K562 (cell line): ENCODE data around the gene MTX3. TPM values are rescaled to one million over a fixed set of nuclear protein-coding genes. Genes with fewer than 3 reads are reported as not detected.

Source experiments
- E2F6 ChIP-seq, 2 experiments: IDR thresholded peaks; 2 replicates each; pipeline ENCODE4 v1.6.1; 2011; ENCODE audit warnings: borderline replicate concordance in 1 of 2, control low read depth in 1 of 2, low read depth in 1 of 2, low read length in 1 of 2, mild to moderate bottlenecking in 1 of 2, mixed read lengths in 1 of 2, moderate library complexity in 1 of 2; ENCODE audit not compliant: insufficient read depth in 1 of 2, insufficient read length in 1 of 2, poor library complexity in 1 of 2, severe bottlenecking in 1 of 2; ENCODE audit errors: extremely low read depth in 1 of 2
- HOMEZ ChIP-seq: fragments of 250-450 bp; sonication (Bioruptor Pico); IDR thresholded peaks from 2 replicates; pipeline ENCODE4 v1.4.0; 2020; ENCODE audit warnings: mild to moderate bottlenecking, moderate library complexity
- IFI16 ChIP-seq: fragments of 250-450 bp; sonication (Bioruptor Pico); IDR thresholded peaks from 2 replicates; pipeline ENCODE4 v2.1.2; 2022; ENCODE audit warnings: mild to moderate bottlenecking, inconsistent platforms
- KLF1 ChIP-seq: fragments of 450-650 bp; IDR thresholded peaks from 2 replicates; pipeline ENCODE4 v1.6.1; 2016; ENCODE audit warnings: missing genetic modification characterization, missing compliant biosample characterization
- NCOR1 ChIP-seq: fragments of 450-650 bp; IDR thresholded peaks from 2 replicates; pipeline ENCODE4 v1.6.1; 2016; ENCODE audit warnings: mild to moderate bottlenecking, moderate library complexity
- RCOR1 ChIP-seq, 2 experiments: IDR thresholded peaks; 2 replicates each; pipeline ENCODE4 v1.6.1; 2012; ENCODE audit warnings: low read depth in 2 of 2, low read length in 2 of 2, borderline replicate concordance in 1 of 2, improper control_type of control experiment in 1 of 2
- SMAD4 ChIP-seq: fragments of 250-450 bp; sonication (Bioruptor Pico); conservative IDR thresholded peaks from 2 replicates; pipeline ENCODE4 v1.8.0; 2021; ENCODE audit warnings: inconsistent platforms, mild to moderate bottlenecking, moderate library complexity
- TBP ChIP-seq: optimal IDR thresholded peaks from 2 replicates; pipeline ENCODE3; 2011; ENCODE audit warnings: low read depth, low read length, improper control_type of control experiment
- ZNF12 ChIP-seq: sonication (generic); formaldehyde crosslinking; IDR thresholded peaks from 2 replicates; pipeline ENCODE4 v1.4.0; 2020; ENCODE audit warnings: mild to moderate bottlenecking, missing genetic modification reagents
- ZNF174 ChIP-seq: fragments of 250-450 bp; sonication (Bioruptor Pico); IDR thresholded peaks from 2 replicates; pipeline ENCODE4 v1.4.0; 2020; ENCODE audit warnings: mild to moderate bottlenecking
- ZNF592 ChIP-seq: fragments of 450-650 bp; IDR thresholded peaks from 2 replicates; pipeline ENCODE4 v1.6.1; 2017; ENCODE audit warnings: antibody characterized with exemption, mild to moderate bottlenecking
- polyA plus RNA-seq, 8 experiments: library from polyadenylated mRNA; depleted of rRNA in 4 of 8; stranded (reverse) in 5 of 8; unstranded in 3 of 8; fragments of >200 nt; fragmentation: Nextera tagmentation in 2 of 8; fragmentation: Illumina TruSeq in 1 of 8; extraction: Ambion mirVana in 2 of 8; extraction: Trizol in 1 of 8; gene quantifications; 2 replicates each; pipeline versions ENCODE4 v1.2.1 to v1.2.3, GENCODE V29; 2011 to 2014; ENCODE audit warnings: inconsistent platforms in 1 of 8, missing spikeins in 1 of 8
- total RNA-seq, 7 experiments: library from RNA; depleted of rRNA in 6 of 7; stranded (reverse); fragments of >200 nt in 6 of 7; fragmentation: Illumina TruSeq in 2 of 7; extraction: Trizol in 2 of 7; gene quantifications; 2 replicates each; pipeline versions ENCODE4 v1.2.1 to v1.2.3, GENCODE V29; 2011 to 2021; ENCODE audit warnings: low replicate concordance in 1 of 7

MTX3 gene
- total and polyA plus RNA-seq, 9 of the 15 experiments (the other 6 are each of a cell fraction or from before 2014, with no cell fraction given): 0.04 to 0.36 (median 0.15) TPM; not detected in 1

- no peak for TF ChIP-seq HOMEZ
- TF ChIP-seq ZNF174 (CRISPR knock-in tag): no peak
- no peak for TF ChIP-seq TBP
- TF ChIP-seq E2F6 (IDR thresholded peaks at IDR 0.05; ENCODE audit: borderline replicate concordance in 1 of 2, extremely low read depth in 1 of 2, insufficient read depth in 1 of 2, insufficient read length in 1 of 2, low read depth in 1 of 2, low read length in 1 of 2, poor library complexity in 1 of 2, severe bottlenecking in 1 of 2): no peak
- no peak for TF ChIP-seq NCOR1
- no peak for TF ChIP-seq IFI16 (CRISPR knock-in tag)
- TF ChIP-seq SMAD4 (CRISPR knock-in tag): no peak
- TF ChIP-seq KLF1 (tag): no peak
- no peak for TF ChIP-seq RCOR1 (IDR thresholded peaks at IDR 0.05; ENCODE audit: borderline replicate concordance in 1 of 2, low read depth in 2 of 2, low read length in 2 of 2)
- TF ChIP-seq ZNF592: no peak
- no peak for TF ChIP-seq ZNF12 (CRISPR knock-in tag)
These were observed 35.6 kb downstream of the MTX3 start (continued) for GRCh38 chr5:79955356-79955895.
